Ishikawa (cell line): ENCODE measurements around the gene BFSP2.

Experiments used
- CEBPB ChIP-seq: IDR thresholded peaks from 2 replicates; pipeline ENCODE4 v1.6.1; 2012
- CREB1 ChIP-seq: IDR thresholded peaks from 2 replicates; pipeline ENCODE4 v1.6.1; 2012; ENCODE audit warnings: low read depth
- EGR1 ChIP-seq: IDR thresholded peaks from 2 replicates; pipeline ENCODE4 v1.6.1; 2012
- EP300 ChIP-seq: IDR thresholded peaks from 2 replicates; pipeline ENCODE4 v1.6.1; 2012; ENCODE audit warnings: borderline replicate concordance
- FOXM1 ChIP-seq: IDR thresholded peaks from 2 replicates; pipeline ENCODE4 v1.6.1; 2012; ENCODE audit warnings: low read depth, borderline replicate concordance
- NFIC ChIP-seq: IDR thresholded peaks from 2 replicates; pipeline ENCODE4 v1.6.1; 2012
- RAD21 ChIP-seq: IDR thresholded peaks from 2 replicates; pipeline ENCODE4 v1.6.1; 2012; ENCODE audit warnings: low read depth
- REST ChIP-seq: IDR thresholded peaks from 2 replicates; pipeline ENCODE4 v1.6.1; 2012; ENCODE audit warnings: low read depth, mild to moderate bottlenecking
- TAF1 ChIP-seq: IDR thresholded peaks from 2 replicates; pipeline ENCODE4 v1.6.1; 2012; ENCODE audit warnings: low read depth, mild to moderate bottlenecking
- TCF12 ChIP-seq: IDR thresholded peaks from 2 replicates; pipeline ENCODE4 v1.6.1; 2012; ENCODE audit warnings: low read depth
- TEAD4 ChIP-seq: IDR thresholded peaks from 2 replicates; pipeline ENCODE4 v1.6.1; 2012
- USF1 ChIP-seq: IDR thresholded peaks from 2 replicates; pipeline ENCODE4 v1.6.1; 2012
- YY1 ChIP-seq: IDR thresholded peaks from 2 replicates; pipeline ENCODE4 v1.6.1; 2012; ENCODE audit warnings: low read depth
- ZBTB7A ChIP-seq: IDR thresholded peaks from 2 replicates; pipeline ENCODE4 v1.6.1; 2012; ENCODE audit warnings: low read depth
- TF ChIP-seq, protein P1 (sequence below): IDR thresholded peaks from 2 replicates; pipeline ENCODE4 v1.6.1; 2012

Gene BFSP2

DNA sequence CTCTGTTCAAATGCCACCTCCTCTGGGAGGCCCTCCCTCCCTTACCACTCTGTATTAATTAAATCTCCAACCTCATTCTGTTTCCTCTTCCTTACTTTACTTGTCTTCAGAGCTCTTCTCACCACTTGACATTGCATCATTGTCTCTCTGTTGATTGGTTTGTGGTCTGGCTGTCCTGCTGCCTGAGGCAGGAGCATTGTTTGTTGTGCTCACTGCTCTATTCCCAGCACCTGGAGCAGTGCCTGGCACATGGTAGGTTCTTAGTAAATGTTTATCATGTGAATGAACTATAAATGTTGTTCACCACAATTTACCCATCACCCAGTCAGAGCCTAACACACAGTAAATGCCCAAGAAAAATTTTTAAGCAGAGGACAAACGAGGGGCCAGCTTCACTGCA, 6.7 kb upstream of the BFSP2 start:
- TF ChIP-seq YY1 (no peak), ZBTB7A (no peak), REST (no peak)

GRCh38 chr3:133393691-133394474, 6.0 kb upstream of the BFSP2 start:
- TF ChIP-seq TCF12 (no peak), EGR1 (no peak), FOXM1 (no peak), NFIC (no peak), EP300 (no peak), USF1 (no peak), CREB1 (no peak), CEBPB (no peak), YY1 (no peak), ZBTB7A (no peak), TAF1 (no peak), REST (no peak), RAD21 (no peak), TEAD4 (no peak)
- TF ChIP-seq, protein P1, sequence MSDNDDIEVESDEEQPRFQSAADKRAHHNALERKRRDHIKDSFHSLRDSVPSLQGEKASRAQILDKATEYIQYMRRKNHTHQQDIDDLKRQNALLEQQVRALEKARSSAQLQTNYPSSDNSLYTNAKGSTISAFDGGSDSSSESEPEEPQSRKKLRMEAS: no peak

DNA sequence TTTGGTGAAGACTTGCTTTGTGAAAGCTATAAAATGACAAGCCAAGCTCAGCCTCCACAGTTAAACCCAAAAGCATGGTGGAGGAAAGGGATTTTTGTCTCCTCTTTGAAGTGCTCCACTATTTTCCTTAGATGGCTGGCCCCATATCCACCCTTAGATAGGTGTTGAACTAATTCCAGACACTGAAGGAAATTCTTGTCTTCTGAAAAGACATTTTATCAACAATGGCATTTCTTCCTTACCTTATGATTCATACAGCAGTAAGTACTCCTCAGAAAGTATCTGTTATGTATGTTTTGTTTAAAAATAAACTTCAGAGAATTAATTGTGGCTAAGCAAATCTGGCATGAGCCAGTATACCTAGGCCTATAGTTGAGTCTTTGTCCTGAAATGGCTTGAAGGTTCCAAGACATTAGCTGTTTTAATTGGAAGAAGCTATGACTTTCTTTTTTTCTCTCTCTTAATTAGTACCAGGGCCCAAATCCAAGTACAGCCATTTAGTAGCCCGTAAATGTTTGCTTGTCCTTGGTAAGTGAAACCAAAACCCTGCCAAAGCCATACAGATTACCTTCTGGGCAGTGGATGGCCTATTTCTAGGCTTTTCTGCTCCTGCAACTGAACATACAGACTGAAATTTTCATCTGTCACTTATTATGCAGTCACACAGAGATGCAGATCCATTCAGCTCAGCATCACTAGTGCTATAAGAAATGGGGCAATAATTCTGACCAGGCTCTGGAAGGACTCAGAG, 5.1 kb upstream of the BFSP2 start:
- TF ChIP-seq CREB1: no peak
- TF ChIP-seq RAD21: no peak
- TF ChIP-seq TAF1: no peak
- no peak for TF ChIP-seq ZBTB7A
- no peak for TF ChIP-seq EGR1

GRCh38 chr3:133396906-133397305, 3.0 kb upstream of the BFSP2 start:
- no peak for TF ChIP-seq REST
- no peak for TF ChIP-seq USF1
- no peak for TF ChIP-seq ZBTB7A
- no peak for TF ChIP-seq TEAD4
- no peak for TF ChIP-seq RAD21
- no peak for TF ChIP-seq TAF1
- TF ChIP-seq, protein P1: no peak
- no peak for TF ChIP-seq YY1
